Measurements from ENCODE around the gene DNER.

- TF ChIP-seq CTCF (optimal IDR thresholded peaks at IDR 0.05 in 1 of 3, IDR thresholded peaks at IDR 0.05 in 1 of 3, conservative IDR thresholded peaks at IDR 0.05 in 1 of 3; ENCODE audit: extremely low read depth in 1 of 3, insufficient read depth in 2 of 3, low read length in 3 of 3) (peak in 1 of 3 experiments; percentile 9), EZH2 (IDR thresholded peaks at IDR 0.05; ENCODE audit: low read length) (no peak)
These were observed 370.7 kb downstream of the DNER start for GRCh38 chr2:229343661-229344060.

Measured in keratinocyte (primary cell).